IMR-90 (cell line): ENCODE measurements around the gene MYOF. TPM values are rescaled to one million over a fixed set of nuclear protein-coding genes. Genes with fewer than 3 reads are reported as not detected.
"Not testable (repeated sequence)": the region's sequence is repeated elsewhere in the genome, so short reads cannot be mapped to it uniquely, and the experiment has no call there.

ENCODE experiments used
- ATAC-seq: fragments of 200-7000 bp; cut with Tn5 transposase; 2 replicates; pipeline ENCODE4 v1.9.1; 2020; ENCODE audit warnings: low read depth, mild to moderate bottlenecking, moderate library complexity
- BruUV-seq: library from RNA; stranded (reverse); fragments of 400-500 nt; replicated peaks from 2 replicates; lab custom pipeline; 2021; lab: Mats Ljungman, UMichigan
- CTCF ChIA-PET: fragments of 300-600 bp; formaldehyde crosslinking; extraction: SDS; loops from one replicate; lab custom pipeline; 2021; ENCODE audit warnings: antibody characterized with exemption; lab: Yijun Ruan, JAX
- POLR2A ChIA-PET: fragments of 300-600 bp; sonication (Branson Sonifier 250); formaldehyde crosslinking; loops from one replicate; lab custom pipeline; 2022; ENCODE audit warnings: antibody characterized with exemption; ENCODE audit not compliant: unreplicated experiment; lab: Charles Lee
- DNase-seq: peaks from one replicate; pipeline ENCODE4 v3.0.0; 2013
- H2AFZ ChIP-seq: replicated peaks from 2 replicates; pipeline ENCODE3; 2013; ENCODE audit warnings: low read length, mild to moderate bottlenecking; ENCODE audit not compliant: poor library complexity
- H2AK5ac ChIP-seq: 2 replicates; pipeline ENCODE4 v1.6.1; 2013; ENCODE audit warnings: low read depth, low read length, inconsistent platforms
- H2AK9ac ChIP-seq: replicated peaks from 2 replicates; pipeline ENCODE3; 2013; ENCODE audit warnings: mild to moderate bottlenecking, low read depth, low read length, moderate library complexity; ENCODE audit not compliant: poor library complexity
- H2BK120ac ChIP-seq: 2 replicates; pipeline ENCODE4 v1.6.1; 2013; ENCODE audit warnings: low read depth, low read length, inconsistent platforms
- H2BK15ac ChIP-seq: 3 replicates; pipeline ENCODE4 v1.6.1; 2013; ENCODE audit warnings: low read depth, low read length, inconsistent platforms
- H2BK20ac ChIP-seq: 2 replicates; pipeline ENCODE4 v1.6.1; 2013; ENCODE audit warnings: low read depth, mild to moderate bottlenecking, inconsistent platforms, low read length, moderate library complexity
- H2BK5ac ChIP-seq: 2 replicates; pipeline ENCODE4 v1.6.1; 2013; ENCODE audit warnings: mild to moderate bottlenecking, low read depth, low read length, inconsistent platforms; ENCODE audit not compliant: poor library complexity, severe bottlenecking
- H3K14ac ChIP-seq: replicated peaks from 2 replicates; pipeline ENCODE4 v1.6.1; 2013; ENCODE audit warnings: low read depth, low read length, inconsistent platforms
- H3K18ac ChIP-seq: 2 replicates; pipeline ENCODE4 v1.6.1; 2013; ENCODE audit warnings: low read depth, low read length, control low read depth
- H3K23ac ChIP-seq: 2 replicates; pipeline ENCODE4 v1.6.1; 2013; ENCODE audit warnings: low read depth, low read length, inconsistent platforms
- H3K27ac ChIP-seq: 2 replicates; pipeline ENCODE4 v1.5.1; 2013; ENCODE audit warnings: mild to moderate bottlenecking, control low read depth, low read length; ENCODE audit not compliant: insufficient read depth
- H3K27me3 ChIP-seq: 2 replicates; pipeline ENCODE4 v1.6.1; 2013; ENCODE audit warnings: low read length; ENCODE audit not compliant: control insufficient read depth, insufficient read depth
- H3K36me3 ChIP-seq: 2 replicates; pipeline ENCODE4 v1.6.1; 2013; ENCODE audit warnings: low read length, mixed read lengths; ENCODE audit not compliant: control insufficient read depth, insufficient read depth
- H3K4ac ChIP-seq: 2 replicates; pipeline ENCODE4 v1.6.1; 2013; ENCODE audit warnings: low read depth, low read length, inconsistent platforms
- H3K4me1 ChIP-seq: 2 replicates; pipeline ENCODE4 v1.6.1; 2013; ENCODE audit warnings: low read length, mixed read lengths; ENCODE audit not compliant: control insufficient read depth, insufficient read depth
- H3K4me2 ChIP-seq: 2 replicates; pipeline ENCODE4 v1.6.1; 2013; ENCODE audit warnings: low read depth, mild to moderate bottlenecking, control low read depth, low read length, moderate library complexity
- H3K4me3 ChIP-seq: 2 replicates; pipeline ENCODE4 v1.5.1; 2013; ENCODE audit warnings: low read depth, mild to moderate bottlenecking, control low read depth, low read length, moderate library complexity; ENCODE audit not compliant: insufficient read depth
- H3K56ac ChIP-seq: 2 replicates; pipeline ENCODE4 v1.6.1; 2013; ENCODE audit warnings: low read length, inconsistent platforms; ENCODE audit not compliant: insufficient read depth; ENCODE audit errors: extremely low read depth
- H3K79me1 ChIP-seq, 2 experiments: 2 replicates each; pipeline ENCODE4 v1.6.1; 2013; ENCODE audit warnings: low read length in 2 of 2, inconsistent platforms in 1 of 2, low read depth in 1 of 2
- H3K9ac ChIP-seq: 2 replicates; pipeline ENCODE4 v1.6.1; 2013; ENCODE audit warnings: low read depth, low read length, control low read depth
- H3K9me1 ChIP-seq: 2 replicates; pipeline ENCODE4 v1.6.1; 2013; ENCODE audit warnings: low read length, inconsistent platforms; ENCODE audit not compliant: insufficient read depth
- H3K9me3 ChIP-seq: 2 replicates; pipeline ENCODE4 v1.6.1; 2013; ENCODE audit warnings: low read length; ENCODE audit not compliant: control insufficient read depth, insufficient read depth
- H4K20me1 ChIP-seq: 2 replicates; pipeline ENCODE4 v1.6.1; 2013; ENCODE audit warnings: low read length, inconsistent platforms; ENCODE audit not compliant: insufficient read depth
- H4K5ac ChIP-seq: 2 replicates; pipeline ENCODE4 v1.6.1; 2013; ENCODE audit warnings: mild to moderate bottlenecking, low read depth, low read length, control low read depth
- H4K8ac ChIP-seq, 2 experiments: 2 replicates each; pipeline ENCODE4 v1.6.1; 2013; ENCODE audit warnings: low read depth in 2 of 2, low read length in 2 of 2, control low read depth in 1 of 2, inconsistent platforms in 1 of 2
- H4K91ac ChIP-seq: 2 replicates; pipeline ENCODE4 v1.6.1; 2013; ENCODE audit warnings: low read depth, low read length, inconsistent platforms; ENCODE audit not compliant: insufficient read depth
- CHD1 ChIP-seq: IDR thresholded peaks from 2 replicates; pipeline ENCODE4 v1.6.1; 2012; ENCODE audit warnings: low read depth, low read length, improper control_type of control experiment
- FOS ChIP-seq: fragments of 150-350 bp; IDR thresholded peaks from 2 replicates; pipeline ENCODE4 v1.6.1; 2016; ENCODE audit warnings: low read depth, low read length
- MAZ ChIP-seq: IDR thresholded peaks from 2 replicates; pipeline ENCODE4 v1.6.1; 2012; ENCODE audit warnings: low read depth, mild to moderate bottlenecking, low read length, improper control_type of control experiment, moderate library complexity, borderline replicate concordance
- MXI1 ChIP-seq: IDR thresholded peaks from 2 replicates; pipeline ENCODE4 v1.6.1; 2012; ENCODE audit warnings: low read depth, mild to moderate bottlenecking, low read length, moderate library complexity, borderline replicate concordance
- RAD21 ChIP-seq: IDR thresholded peaks from 2 replicates; pipeline ENCODE4 v1.6.1; 2012; ENCODE audit warnings: low read length, improper control_type of control experiment
- WGBS, 2 experiments: methylation state at CpG; one replicate each; pipeline versions ENCODE4 v1.1.5 to v1.1.7; 2013; ENCODE audit warnings: missing lambda C conversion rate in 2 of 2; ENCODE audit not compliant: insufficient read length in 1 of 2; ENCODE audit errors: extremely low coverage in 2 of 2; 5-methylcytosine and 5-hydroxymethylcytosine counted together
- dilution Hi-C: fragments of 300-500 bp; cut with HindIII; formaldehyde crosslinking; loops from one replicate; pipeline ENCODE4 v1.14.3; 2018; ENCODE audit warnings: low sequenced_read_pairs; ENCODE audit not compliant: unreplicated experiment
- in situ Hi-C: fragments of 300-500 bp; cut with MboI; formaldehyde crosslinking; loops from 3 replicates; pipeline ENCODE4 v1.14.3; 2019; ENCODE audit warnings: low sequenced_read_pairs, inconsistent platforms, mixed read lengths
- intact Hi-C: fragments of 100-400 bp; cut with micrococcal nuclease; formaldehyde crosslinking; loops from 2 replicates; pipeline ENCODE4 v1.10.0; 2022
- polyA plus RNA-seq, 3 experiments: library from polyadenylated mRNA; depleted of rRNA; stranded (reverse); fragments of >200 nt; gene quantifications; 2 replicates each; pipeline ENCODE4 v1.2.3, GENCODE V29; 2012; ENCODE audit warnings: low replicate concordance in 1 of 3
- total RNA-seq: library from RNA; depleted of rRNA; stranded (reverse); fragments of >200 nt; gene quantifications from 2 replicates; pipeline ENCODE4 v1.2.3, GENCODE V29; 2012
- TF ChIP-seq, protein P1 (sequence below): fragments of 150-350 bp; IDR thresholded peaks from 2 replicates; pipeline ENCODE4 v1.6.1; 2017; ENCODE audit warnings: mild to moderate bottlenecking, antibody characterized with exemption, low read length, low read depth

Gene MYOF
- total and polyA plus RNA-seq, 2 of the 4 experiments (the other 2 are of a cell fraction) = 221 to 281 TPM

DNA sequence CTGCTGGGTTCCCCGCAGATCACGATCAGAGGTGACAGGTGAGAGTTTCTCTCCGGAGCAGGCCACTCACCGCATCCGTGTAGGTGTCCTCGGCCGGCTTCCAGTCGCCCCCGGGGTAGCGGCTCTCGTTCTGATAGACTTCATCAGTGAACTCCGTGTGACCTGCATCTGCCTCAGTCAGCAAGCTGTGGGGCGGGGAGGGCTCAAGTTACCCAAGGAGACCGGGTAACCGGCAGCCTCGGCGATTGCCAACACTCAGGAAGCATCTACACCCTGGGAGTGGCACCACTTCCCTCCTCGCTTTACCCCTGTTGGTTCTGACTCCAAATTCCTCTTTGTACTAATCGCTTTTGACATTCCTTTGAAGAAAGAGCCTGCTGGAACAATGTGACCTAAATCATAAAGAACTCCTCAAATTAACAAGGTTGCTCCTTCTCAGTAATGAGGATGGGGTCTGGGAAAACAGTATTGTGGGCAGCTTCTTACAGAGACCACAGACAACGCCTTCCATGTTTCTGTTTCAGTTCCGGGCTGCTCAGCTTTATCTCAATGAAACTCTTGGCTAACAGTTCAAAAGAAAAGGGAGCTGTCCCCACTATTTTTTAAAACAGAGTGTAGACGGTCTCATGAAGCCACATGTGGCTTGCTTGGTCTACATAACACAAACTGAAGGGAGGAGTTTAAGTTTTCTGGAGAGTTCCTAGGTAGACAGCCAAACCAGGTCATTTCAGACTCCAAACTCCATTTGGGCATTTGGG lies 118.1 kb downstream of the MYOF start:
- dilution Hi-C loops = no loop called here
- in situ Hi-C loops = loop anchor here (25.0 kb wide), 1 partner anchor 323 kb away; no protein-coding TSS in a partner anchor

DNA sequence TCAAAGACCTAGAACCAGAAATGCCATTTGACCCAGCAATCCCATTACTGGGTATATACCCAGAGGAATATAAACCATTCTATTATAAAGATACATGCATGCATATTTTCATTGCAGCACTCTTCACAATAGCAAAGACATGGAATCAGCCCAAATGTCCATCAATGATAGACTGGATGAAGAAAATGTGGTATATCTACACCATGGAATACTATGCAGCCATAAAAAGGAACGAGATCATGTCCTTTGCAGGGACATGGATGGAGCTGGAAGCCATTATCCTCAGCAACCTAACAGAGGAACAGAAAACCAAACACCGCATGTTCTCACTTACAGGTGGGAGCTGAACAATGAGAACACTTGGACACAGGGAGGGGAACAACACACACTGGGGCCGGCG lies 123.7 kb downstream of the MYOF start:
- H3K27ac ChIP-seq, H3K9me3 ChIP-seq, H3K4ac ChIP-seq, H4K91ac ChIP-seq, H2BK5ac ChIP-seq, BruUV-seq, H3K27me3 ChIP-seq, DNase-seq, H4K8ac ChIP-seq, H3K4me1 ChIP-seq, H3K14ac ChIP-seq, ATAC-seq, H3K9ac ChIP-seq, H3K18ac ChIP-seq, POLR2A ChIA-PET, H3K4me3 ChIP-seq, H2AK9ac ChIP-seq, H4K20me1 ChIP-seq, intact Hi-C loops, H2AK5ac ChIP-seq, H3K4me2 ChIP-seq, H3K56ac ChIP-seq, H2AFZ ChIP-seq, H2BK15ac ChIP-seq, H3K9me1 ChIP-seq, H2BK20ac ChIP-seq, H2BK120ac ChIP-seq, H4K5ac ChIP-seq, dilution Hi-C loops, H3K23ac ChIP-seq: not testable (repeated sequence)
- CTCF ChIA-PET = interaction anchor here (1.9 to 2.1 kb wide), 2 partner anchors 18 to 124 kb away, joined by 8 to 10 read pairs; partner anchors contain the start of gene MYOF
- no CpG with 5 or more reads among the region's 4 CpGs for WGBS, 2 experiments
- in situ Hi-C loops = loop anchor here (25.0 kb wide), 1 partner anchor 329 kb away; no protein-coding TSS in a partner anchor
- Histone ChIP-seq H3K36me3 (peaks cover 51% of the 10 kb centered on the region), H3K79me1 (peaks cover 16 to 36% of the 10 kb centered on the region in 2 experiments)

More for the DNA sequence above, 118.1 kb downstream of the MYOF start:
- no peak overlapping the region for H2AK5ac ChIP-seq
- no peak overlapping the region for H3K23ac ChIP-seq
- H3K4me3 ChIP-seq = no peak overlapping the region
- H2AK9ac ChIP-seq = no peak overlapping the region
- no peak overlapping the region for H2BK5ac ChIP-seq
- BruUV-seq = no TSS peak
- no peak overlapping the region for H3K4ac ChIP-seq
- H2BK15ac ChIP-seq = no peak overlapping the region
- H3K27ac ChIP-seq = no peak overlapping the region
- H4K91ac ChIP-seq = no peak overlapping the region
- H3K27me3 ChIP-seq = no peaks in the 10 kb centered on the region
- no peak overlapping the region for H3K4me2 ChIP-seq
- H4K5ac ChIP-seq = no peak overlapping the region
- H2BK20ac ChIP-seq = no peak overlapping the region
- intact Hi-C loops = no loop called here
- H3K79me1 ChIP-seq = peaks cover 37 to 43% of the 10 kb centered on the region in 2 experiments
- DNase-seq (no peak), ATAC-seq (no peak)
- H3K9me3 ChIP-seq = no peaks in the 10 kb centered on the region
- ChIA-PET CTCF (interaction anchor here (1.5 kb wide), 1 partner anchor 11 kb away, joined by 4 read pairs; no protein-coding TSS in a partner anchor), POLR2A (interaction anchor here (0.7 kb wide), 1 partner anchor 13 kb away, joined by 5 read pairs; no protein-coding TSS in a partner anchor)
- H3K9me1 ChIP-seq = no peaks in the 10 kb centered on the region
- H3K56ac ChIP-seq = no peak overlapping the region
- H3K9ac ChIP-seq = no peak overlapping the region
- TF ChIP-seq CHD1 (no peak), FOS (no peak), RAD21 (no peak), MAZ (no peak), MXI1 (no peak)
- TF ChIP-seq, protein P1, sequence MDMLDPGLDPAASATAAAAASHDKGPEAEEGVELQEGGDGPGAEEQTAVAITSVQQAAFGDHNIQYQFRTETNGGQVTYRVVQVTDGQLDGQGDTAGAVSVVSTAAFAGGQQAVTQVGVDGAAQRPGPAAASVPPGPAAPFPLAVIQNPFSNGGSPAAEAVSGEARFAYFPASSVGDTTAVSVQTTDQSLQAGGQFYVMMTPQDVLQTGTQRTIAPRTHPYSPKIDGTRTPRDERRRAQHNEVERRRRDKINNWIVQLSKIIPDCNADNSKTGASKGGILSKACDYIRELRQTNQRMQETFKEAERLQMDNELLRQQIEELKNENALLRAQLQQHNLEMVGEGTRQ = no peak
- no peaks in the 10 kb centered on the region for H3K4me1 ChIP-seq
- peaks cover 63% of the 10 kb centered on the region for H3K36me3 ChIP-seq
- no peak overlapping the region for H3K18ac ChIP-seq
- H2BK120ac ChIP-seq = no peak overlapping the region
- no peak overlapping the region for H2AFZ ChIP-seq
- H4K8ac ChIP-seq = no peak overlapping the region
- no peak overlapping the region for H3K14ac ChIP-seq
- 81% methylated on average over 8 of the region's 22 CpGs; no CpG with 5 or more reads in 1 of the 2 experiments for WGBS, 2 experiments
- H4K20me1 ChIP-seq = no peaks in the 10 kb centered on the region
